H1 (cell line): Measurements from ENCODE around the gene LIMA1. TPM values are rescaled to one million over a fixed set of nuclear protein-coding genes. Genes with fewer than 3 reads are reported as not detected.

Experiments used
- CBX8 ChIP-seq: fragments of 300-800, 300-1000 bp; sonication (generic); IDR thresholded peaks from 2 replicates; pipeline ENCODE4 v1.7.1; 2016; ENCODE audit warnings: low read depth, low read length, borderline replicate concordance
- CEBPB ChIP-seq: IDR thresholded peaks from 2 replicates; pipeline ENCODE4 v1.6.1; 2012; ENCODE audit warnings: low read depth, low read length
- SIN3A ChIP-seq, 2 experiments: IDR thresholded peaks in 1 of 2; conservative IDR thresholded peaks in 1 of 2; 2 replicates each; pipeline ENCODE4 v1.6.1; 2011 to 2012; ENCODE audit warnings: low read length in 2 of 2, improper control_type of control experiment in 1 of 2, low read depth in 1 of 2, mild to moderate bottlenecking in 1 of 2
- TCF12 ChIP-seq: IDR thresholded peaks from 2 replicates; pipeline ENCODE4 v1.6.1; 2011; ENCODE audit warnings: low read depth, mild to moderate bottlenecking, low read length
- polyA plus RNA-seq, 7 experiments: library from polyadenylated mRNA; depleted of rRNA in 3 of 7; stranded (reverse) in 5 of 7; unstranded in 2 of 7; fragments of >200 nt in 5 of 7; fragments of 200-250 nt in 2 of 7; gene quantifications; 1 replicate in 5 of 7; 2 replicates in 1 of 7; 4 replicates in 1 of 7; pipeline versions ENCODE4 v1.2.1 to v1.2.3, GENCODE V29; 2011 to 2013; ENCODE audit warnings: missing spikeins in 2 of 7, mixed read lengths in 2 of 7
- total RNA-seq: library from RNA; stranded (reverse); fragmentation: NEBNext Ultra II Directional; extraction: Animal tissue kit (Norgen Biotek cat#: 25700); gene quantifications from 2 replicates; pipeline ENCODE4 v1.2.1, GENCODE V29; 2021

LIMA1 gene
- total and polyA plus RNA-seq, 2 of the 8 experiments (the other 6 are each of a cell fraction or from before 2014, with no cell fraction given), result 12.7 to 47.6 TPM

DNA sequence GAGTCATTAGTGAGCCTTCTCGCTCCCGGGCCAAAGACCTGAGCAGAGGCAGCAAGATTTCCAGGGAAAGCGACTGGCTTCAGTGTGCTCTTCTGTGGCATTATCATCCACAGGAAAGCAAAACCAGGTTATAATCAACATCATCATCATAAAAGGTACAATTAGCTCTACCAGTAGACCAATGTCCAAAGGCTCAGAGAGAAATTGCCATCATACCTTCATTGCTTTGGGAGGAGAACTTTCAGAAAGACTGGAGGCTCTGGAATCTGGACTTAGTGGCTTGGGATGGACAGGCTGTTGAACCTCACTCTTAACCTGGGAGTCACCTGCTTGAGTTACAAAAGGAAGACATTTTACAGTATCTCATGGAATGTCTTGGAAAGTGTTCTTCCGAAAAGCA, 91.1 kb downstream of the LIMA1 start (continued):
- TF ChIP-seq TCF12 (no peak), CBX8 (no peak), SIN3A (conservative IDR thresholded peaks at IDR 0.05 in 1 of 2, IDR thresholded peaks at IDR 0.05 in 1 of 2; ENCODE audit: low read depth in 1 of 2, low read length in 2 of 2) (no peak), CEBPB (no peak)
